Measurements from ENCODE around the gene KMT2E. TPM values are rescaled to one million over a fixed set of nuclear protein-coding genes. Genes with fewer than 3 reads are reported as not detected.

Gene KMT2E
- total RNA-seq, 1 donor from 2014 or later = 51.7 TPM

DNA sequence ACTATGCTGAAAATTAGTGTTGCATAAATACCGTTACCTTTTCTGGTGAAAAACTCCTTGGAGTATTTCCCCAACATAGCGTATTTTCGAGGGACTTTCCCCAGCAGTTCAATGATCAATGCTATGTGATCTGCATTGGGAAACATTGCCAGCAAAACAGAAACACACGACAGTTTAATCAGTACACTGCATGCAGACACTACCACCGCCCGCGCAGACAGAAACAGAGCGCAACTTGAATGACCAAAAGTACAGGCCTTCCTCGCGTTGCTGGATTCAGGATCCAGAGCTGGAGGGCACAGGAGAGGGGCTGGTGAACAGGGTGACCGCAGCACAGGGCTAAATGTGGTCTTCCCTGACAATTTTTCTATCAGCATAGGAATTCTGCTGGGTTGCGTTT lies 111.7 kb downstream of the KMT2E start:
- DNase-seq (ENCODE audit: low read depth) = no peak

GRCh38 chr7:105126436-105126975 lies 112.5 kb downstream of the KMT2E start:
- no peak for DNase-seq (ENCODE audit: low read depth)

DNA sequence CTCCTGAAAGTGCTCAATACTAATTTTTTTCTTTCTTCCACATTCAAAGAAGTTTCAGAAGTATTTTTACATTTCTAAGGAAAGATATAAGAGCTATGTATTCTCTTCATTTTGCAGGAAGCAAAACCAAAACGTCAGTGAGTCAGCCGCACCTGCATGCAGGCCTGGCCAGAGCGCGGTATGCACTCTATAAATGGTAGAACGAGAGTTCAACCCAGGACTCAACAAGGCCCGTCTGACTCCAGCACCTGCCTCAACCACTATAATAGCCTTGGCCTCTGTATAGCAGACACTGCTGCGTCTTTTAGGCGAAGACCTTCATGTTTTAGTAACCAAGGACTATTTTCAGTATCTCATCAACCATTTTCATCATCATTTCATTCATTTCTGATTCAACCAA lies 113.2 kb downstream of the KMT2E start:
- peak; percentile 39 for DNase-seq (ENCODE audit: low read depth)

GRCh38 chr7:105130048-105130447 lies 116.0 kb downstream of the KMT2E start:
- peak; percentile 58 for DNase-seq (ENCODE audit: low read depth)

GRCh38 chr7:105130580-105130979 lies 116.6 kb downstream of the KMT2E start:
- DNase-seq (ENCODE audit: low read depth) = peak; percentile 41

DNA sequence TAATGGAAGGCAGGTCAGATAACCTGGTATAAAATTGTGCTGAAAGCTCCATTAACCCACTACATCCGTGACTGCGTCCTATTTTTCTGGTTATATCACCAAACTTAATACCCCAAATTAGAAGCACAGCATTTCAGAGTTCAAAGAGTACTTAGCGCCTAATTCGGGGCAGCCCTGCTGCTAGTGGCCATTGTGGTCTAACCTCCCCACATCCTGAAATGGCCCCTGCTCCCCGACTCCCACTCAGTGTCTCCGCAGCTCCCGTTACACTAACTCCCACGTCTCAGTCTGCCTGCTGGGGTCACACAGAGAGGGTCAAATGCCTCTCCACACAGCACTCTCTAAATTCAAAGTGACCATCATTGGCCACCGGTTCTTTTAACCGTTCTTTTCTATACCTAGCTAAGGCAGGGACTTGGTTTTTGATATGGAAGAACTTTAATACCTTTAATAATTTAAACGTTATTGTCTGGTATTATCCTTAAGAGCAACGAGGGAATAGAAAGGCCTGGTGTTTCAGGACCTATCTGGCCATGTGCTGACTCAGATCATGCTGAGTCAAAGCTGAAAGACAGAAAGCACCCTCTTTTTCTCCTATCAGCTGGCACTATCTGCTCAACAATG lies 117.1 kb downstream of the KMT2E start:
- DNase-seq (ENCODE audit: low read depth) = peak; percentile 16

DNA sequence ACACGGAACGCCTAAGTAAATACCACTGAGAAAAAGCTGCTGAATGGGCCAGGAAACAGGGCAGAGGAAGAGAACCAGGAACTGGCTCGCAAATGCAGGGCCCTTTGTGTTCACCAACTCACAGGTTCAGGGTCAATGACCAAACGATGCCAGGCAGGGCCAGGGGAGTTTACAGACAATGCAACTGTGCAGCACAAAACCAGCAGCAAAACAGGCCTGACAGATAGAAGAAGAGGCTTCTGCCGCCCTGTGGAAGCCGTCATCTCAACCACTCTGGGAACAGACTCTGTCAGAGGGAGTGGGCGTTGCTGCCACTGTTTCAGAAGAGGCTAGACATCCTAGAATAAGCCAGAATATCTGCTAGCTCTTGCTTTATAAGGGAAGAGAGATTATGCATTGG lies 117.9 kb downstream of the KMT2E start:
- DNase-seq (ENCODE audit: low read depth) = no peak

DNA sequence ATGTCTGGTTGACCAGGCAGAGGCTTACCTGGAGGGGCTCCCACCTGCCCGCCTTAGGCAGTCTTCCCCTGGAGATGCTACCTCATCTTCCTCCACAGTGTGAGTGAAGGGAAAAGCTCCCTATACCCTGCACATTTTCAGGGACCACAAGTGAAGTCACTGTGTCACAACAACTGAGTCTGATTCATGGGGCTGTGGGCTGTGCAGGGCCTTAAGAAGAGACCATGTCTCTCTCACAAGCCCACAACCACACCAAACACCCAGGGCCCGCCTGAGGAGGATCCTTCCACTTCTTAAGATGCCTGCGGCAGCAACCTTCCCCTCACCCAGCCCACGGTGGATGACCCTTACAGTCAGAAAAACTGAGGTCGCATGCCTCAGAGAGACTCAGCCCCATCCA lies 118.3 kb downstream of the KMT2E start:
- no peak for DNase-seq (ENCODE audit: low read depth)

DNA sequence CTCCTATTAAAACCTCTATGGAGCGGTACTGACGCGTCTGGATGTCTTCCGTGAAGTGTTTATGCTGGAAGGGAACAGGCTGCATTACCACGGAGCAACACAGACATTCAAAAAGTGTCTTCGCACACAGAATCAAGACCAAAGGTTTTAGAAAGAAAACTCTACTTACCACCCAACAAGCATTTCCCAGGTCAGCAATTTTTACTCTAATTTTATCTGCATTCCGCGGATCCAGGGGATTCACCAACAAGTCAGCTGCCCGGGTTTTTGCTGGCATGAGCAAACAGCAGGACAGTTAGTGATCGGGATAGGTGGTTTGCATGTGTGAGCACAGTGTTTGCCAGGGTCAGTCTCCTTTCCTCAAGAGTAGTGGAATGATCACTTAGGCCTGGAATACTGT lies 118.8 kb downstream of the KMT2E start:
- no peak for DNase-seq (ENCODE audit: low read depth)

DNA sequence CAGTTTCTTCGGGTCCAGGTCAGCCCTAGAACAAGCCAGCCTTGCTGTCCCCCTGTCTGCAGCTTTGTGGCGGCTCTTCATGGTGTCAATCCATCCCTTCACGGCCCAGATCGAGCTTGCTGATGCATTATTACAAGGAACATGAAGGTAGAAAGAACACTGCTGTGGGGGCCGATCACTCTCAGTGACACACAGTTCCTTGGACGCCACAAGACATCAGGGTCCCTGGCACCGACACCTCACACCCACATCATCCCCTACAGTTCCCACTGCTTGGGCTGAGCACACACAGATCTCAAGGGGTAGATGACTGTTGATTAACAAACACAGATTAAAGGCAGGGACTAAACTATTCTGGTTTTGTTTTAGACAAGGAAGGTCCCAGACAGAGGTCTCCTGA lies 119.4 kb downstream of the KMT2E start:
- no peak for DNase-seq (ENCODE audit: low read depth)

GRCh38 chr7:105133986-105134655 lies 120.1 kb downstream of the KMT2E start:
- no peak for DNase-seq (ENCODE audit: low read depth)

DNA sequence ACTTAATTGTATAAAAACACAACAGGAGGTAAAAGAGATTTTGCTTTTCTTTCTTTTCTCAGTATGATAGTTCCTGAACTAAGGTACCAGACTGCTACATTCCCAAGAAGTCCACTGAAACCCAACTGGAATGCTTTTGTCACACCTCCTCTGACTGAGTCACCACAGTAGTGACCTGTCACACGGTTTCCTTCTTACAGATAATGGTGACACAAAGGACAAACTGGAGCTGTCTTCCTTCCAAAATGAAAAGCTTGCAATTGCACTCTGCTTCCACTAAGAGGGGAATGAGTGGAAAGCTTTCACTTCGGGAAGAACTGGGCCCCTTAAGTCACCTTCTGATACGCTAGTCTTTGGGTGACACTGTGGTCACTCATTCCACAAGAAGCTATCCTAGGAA lies 122.2 kb downstream of the KMT2E start:
- peak; percentile 45 for DNase-seq (ENCODE audit: low read depth)

DNA sequence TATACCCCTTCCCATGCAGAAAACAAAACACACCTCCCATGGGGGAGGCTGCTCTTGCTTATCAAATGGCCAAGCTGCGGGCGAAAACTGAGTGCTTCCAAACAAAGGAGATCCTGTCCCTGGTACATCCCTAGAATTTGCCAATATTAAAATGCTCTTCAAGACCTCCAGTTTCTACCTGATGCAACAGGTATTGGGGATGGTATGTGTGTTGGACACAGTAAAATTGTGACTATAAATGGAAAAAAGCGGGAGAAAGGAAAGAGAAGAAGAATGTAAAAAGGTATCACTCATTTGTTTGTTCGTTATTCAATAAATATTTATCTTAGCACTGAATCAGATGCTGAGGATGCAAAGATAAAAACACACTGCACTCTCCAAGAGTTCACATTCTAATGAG lies 123.9 kb downstream of the KMT2E start:
- DNase-seq (ENCODE audit: low read depth) = no peak

GRCh38 chr7:105139381-105139780 lies 125.4 kb downstream of the KMT2E start:
- DNase-seq (ENCODE audit: low read depth) = no peak

DNA sequence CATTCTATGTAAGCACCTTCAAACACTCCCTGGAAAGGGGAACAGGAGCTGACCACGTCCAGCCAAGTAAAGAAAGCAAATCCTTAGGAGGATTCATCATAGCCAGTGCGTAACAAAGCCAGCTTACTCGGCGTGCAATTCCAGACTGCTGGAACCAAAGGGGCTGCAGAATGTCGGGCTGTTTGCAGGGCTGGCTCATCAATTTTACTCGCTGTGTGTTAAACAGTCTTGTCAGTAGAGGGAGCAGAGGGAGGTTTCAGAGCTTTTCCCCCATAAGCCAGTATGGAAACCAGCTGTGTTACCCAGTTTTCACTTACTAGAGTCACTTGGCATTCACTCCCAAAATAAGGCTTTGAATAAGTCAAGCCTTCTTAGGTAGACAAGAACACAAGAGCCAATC lies 127.1 kb downstream of the KMT2E start:
- peak; percentile 50 for DNase-seq (ENCODE audit: low read depth)

- peak; percentile 17 for DNase-seq (ENCODE audit: low read depth)
Measured at GRCh38 chr7:105149827-105150226, 135.8 kb downstream of the KMT2E start.

DNA sequence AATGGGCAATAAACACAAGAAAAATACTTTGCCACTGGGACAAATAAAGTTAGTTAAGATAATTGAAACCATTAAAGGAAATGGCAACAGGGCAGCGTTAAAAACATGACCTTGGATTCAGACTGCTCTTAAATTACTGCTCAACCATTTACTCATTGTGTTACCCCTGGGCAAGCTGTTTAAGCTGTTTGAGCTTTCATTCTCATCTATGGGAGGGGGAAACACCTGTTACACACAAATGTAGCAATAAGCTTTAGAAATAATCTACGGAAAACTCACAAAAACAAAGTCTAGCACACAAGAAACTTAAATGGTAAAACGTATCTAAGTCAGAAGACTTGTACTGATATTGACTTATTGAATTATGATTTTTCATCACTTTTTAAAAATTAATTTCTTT lies 137.1 kb downstream of the KMT2E start:
- no peak for DNase-seq (ENCODE audit: low read depth)

GRCh38 chr7:105153531-105153930 lies 139.5 kb downstream of the KMT2E start:
- DNase-seq (ENCODE audit: low read depth) = no peak

GRCh38 chr7:105154084-105154483 lies 140.1 kb downstream of the KMT2E start:
- no peak for DNase-seq (ENCODE audit: low read depth)

GRCh38 chr7:105156731-105157130 lies 142.7 kb downstream of the KMT2E start:
- DNase-seq (ENCODE audit: low read depth) = no peak

DNA sequence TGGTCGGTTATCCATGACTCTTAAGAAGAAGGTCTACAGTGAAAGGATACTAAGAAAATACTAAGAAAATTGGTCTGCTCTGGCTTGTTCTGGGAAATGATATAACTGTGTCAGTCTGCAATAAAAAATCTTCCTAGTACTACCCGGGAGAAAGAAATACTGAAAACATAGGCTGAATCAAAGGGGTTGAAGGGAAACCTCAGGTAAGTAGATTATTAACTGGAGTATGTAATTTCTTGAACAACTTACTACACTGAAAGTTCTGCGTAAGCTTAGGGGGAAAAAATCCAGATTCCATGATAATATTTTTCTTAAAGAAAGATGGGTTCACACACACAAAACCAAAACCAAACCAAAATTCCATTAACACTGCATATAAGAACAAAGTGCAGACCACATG lies 143.3 kb downstream of the KMT2E start:
- DNase-seq (ENCODE audit: low read depth) = no peak

DNA sequence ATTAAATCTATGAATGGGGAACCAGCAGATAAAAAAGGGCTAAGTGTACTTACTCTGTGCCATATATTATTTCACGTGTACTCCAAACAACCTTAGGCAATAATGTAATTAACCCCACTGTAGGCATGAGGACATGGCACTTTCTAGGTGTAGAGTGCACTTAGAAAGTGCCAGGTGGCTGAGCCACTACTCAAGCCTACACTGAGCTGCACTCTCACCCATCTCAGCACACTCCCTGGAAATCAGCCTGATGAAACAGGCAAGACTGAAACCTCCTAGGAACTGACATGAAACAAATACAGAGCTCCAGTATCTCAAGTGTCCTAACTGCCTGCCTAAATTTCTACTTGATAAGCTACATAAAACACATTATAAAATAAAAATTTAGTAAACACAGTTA lies 147.4 kb downstream of the KMT2E start:
- DNase-seq (ENCODE audit: low read depth) = no peak
